ENCODE data around the gene PLEKHM2.
"Not testable (repeated sequence)": the region's sequence is repeated elsewhere in the genome, so short reads cannot be mapped to it uniquely, and the experiment has no call there.

Gene PLEKHM2

GRCh38 chr1:15693371-15693770, 9.3 kb downstream of the PLEKHM2 start:
- no peak for DNase-seq (ENCODE audit: low read depth, low spot score)
- H3K4me3 ChIP-seq (ENCODE audit: low read length), result no peak overlapping the region

DNA sequence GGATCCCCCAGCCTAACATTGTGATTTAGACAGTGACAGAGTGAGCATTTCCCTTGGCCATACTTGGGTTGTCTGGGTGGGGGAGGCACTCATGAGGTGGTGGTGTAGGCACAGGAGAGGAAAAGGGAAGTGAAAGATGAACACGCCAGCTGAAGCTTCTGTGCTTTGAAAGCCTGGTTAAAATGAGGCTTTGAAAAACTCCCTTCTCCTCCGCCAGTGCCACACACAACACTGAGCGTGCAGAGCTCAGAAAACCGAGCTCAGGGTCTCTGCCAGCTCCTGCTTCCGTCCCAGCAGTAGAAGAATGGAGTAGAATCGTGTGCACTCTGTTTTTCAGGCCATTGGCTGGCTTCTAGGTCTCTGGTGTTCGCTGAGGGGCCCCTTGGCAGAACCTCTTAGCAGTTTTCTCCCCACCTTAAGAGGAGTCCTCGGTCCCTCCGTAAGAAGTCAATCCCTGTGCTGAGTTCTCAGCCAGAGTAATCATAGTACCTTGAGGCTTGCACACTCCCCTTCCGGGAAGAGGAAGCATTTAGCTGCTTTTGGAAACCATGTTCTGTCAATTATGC, 12.9 kb downstream of the PLEKHM2 start:
- DNase-seq (ENCODE audit: low read depth, low spot score), result no peak
- no peak overlapping the region for H3K4me3 ChIP-seq (ENCODE audit: low read length)

GRCh38 chr1:15698201-15698600, 14.1 kb downstream of the PLEKHM2 start:
- DNase-seq (ENCODE audit: low read depth, low spot score), result no peak
- no peak overlapping the region for H3K4me3 ChIP-seq (ENCODE audit: low read length)

DNA sequence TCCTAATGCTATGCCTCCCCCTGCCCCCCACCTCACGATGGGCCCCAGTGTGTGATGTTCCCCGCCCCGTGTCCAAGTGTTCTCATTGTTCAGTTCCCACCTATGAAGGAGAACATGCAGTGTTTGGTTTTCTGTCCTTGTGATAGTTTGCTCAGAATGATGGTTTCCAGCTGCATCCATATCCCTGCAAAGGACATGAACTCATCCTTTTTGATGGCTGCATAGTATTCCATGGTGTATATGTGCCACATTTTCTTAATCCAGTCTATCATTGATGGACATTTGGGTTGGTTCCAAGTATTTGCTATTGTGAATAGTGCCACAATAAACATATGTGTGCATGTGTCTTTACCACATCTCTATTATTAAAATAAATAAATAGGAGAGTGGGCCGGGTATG, 15.2 kb downstream of the PLEKHM2 start:
- DNase-seq (ENCODE audit: low read depth, low spot score); H3K4me3 ChIP-seq (ENCODE audit: low read length): not testable (repeated sequence)

DNA sequence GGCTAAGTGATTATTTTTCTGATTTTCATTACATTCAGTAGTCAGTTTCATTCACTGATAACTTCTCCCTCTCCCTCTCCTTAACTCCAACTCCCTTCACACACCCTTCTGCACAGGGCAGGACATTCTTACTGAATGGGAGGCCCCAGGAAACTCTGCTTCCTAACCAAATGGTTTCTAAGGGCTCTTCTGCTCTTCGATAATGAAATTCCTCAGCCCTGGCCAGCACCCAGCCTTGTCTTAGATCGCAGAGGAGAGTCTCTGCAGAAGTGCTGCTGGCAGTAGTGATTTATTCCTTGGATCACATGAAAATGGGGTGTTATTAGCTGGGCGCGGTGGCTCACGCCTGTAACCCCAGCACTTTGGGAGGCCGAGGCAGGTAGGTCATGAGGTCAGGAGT, 16.4 kb downstream of the PLEKHM2 start:
- H3K4me3 ChIP-seq (ENCODE audit: low read length), result no peak overlapping the region
- no peak for DNase-seq (ENCODE audit: low read depth, low spot score)

DNA sequence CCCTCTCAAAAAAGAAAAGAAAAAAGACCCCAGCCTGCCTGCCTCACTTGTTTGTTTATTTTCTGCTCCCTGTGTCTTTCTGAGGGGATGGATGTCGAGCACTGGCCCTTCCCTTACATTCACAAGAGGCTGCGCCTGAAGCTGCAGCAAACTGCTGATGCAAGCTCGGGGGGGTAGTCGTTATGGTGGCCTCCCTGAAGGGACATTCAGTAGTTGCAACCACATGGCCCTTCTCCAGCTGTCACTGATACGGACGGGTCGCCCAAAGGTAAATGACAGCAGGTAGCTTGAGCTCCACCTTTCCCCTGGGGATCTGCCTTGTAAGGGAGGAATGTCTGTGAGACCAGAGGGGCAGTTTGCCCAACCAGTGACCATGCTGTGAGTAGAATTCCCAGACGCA, 17.7 kb downstream of the PLEKHM2 start:
- no peak for DNase-seq (ENCODE audit: low read depth, low spot score)
- no peak overlapping the region for H3K4me3 ChIP-seq (ENCODE audit: low read length)

- H3K4me3 ChIP-seq (ENCODE audit: low read length), result no peak overlapping the region
- DNase-seq (ENCODE audit: low read depth, low spot score), result no peak
These were observed 18.8 kb downstream of the PLEKHM2 start for GRCh38 chr1:15702722-15703550.

DNA sequence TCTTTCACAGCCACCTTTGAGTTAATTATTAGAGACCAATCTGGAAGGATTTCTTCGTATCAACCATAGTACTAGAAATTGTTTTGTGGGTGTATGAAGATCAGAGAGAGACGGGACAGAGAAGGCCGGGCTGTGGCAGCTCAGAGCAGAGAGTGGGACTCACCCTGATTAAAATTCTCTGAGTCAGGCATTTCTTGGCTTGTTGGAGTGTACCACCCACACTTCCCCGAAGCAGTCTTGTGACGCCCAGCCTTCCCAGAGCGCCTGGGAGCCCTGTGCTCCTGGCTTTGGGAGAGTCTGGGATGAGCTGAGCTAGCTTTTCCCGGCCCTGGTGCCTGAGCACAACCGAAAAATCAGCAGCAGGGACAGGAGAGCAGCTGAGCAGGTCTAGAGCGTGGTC, 19.4 kb downstream of the PLEKHM2 start:
- H3K4me3 ChIP-seq (ENCODE audit: low read length), result no peak overlapping the region
- DNase-seq (ENCODE audit: low read depth, low spot score), result no peak

GRCh38 chr1:15704526-15705183, 20.5 kb downstream of the PLEKHM2 start:
- no peak for DNase-seq (ENCODE audit: low read depth, low spot score)
- no peak overlapping the region for H3K4me3 ChIP-seq (ENCODE audit: low read length)

- no peak for DNase-seq (ENCODE audit: low read depth, low spot score)
- no peak overlapping the region for H3K4me3 ChIP-seq (ENCODE audit: low read length)
These were observed 21.1 kb downstream of the PLEKHM2 start for GRCh38 chr1:15705184-15705566.

- DNase-seq (ENCODE audit: low read depth, low spot score), result no peak
- no peak overlapping the region for H3K4me3 ChIP-seq (ENCODE audit: low read length)
These were observed 22.6 kb downstream of the PLEKHM2 start for GRCh38 chr1:15706751-15707150.

- DNase-seq (ENCODE audit: low read depth, low spot score), result no peak
- no peak overlapping the region for H3K4me3 ChIP-seq (ENCODE audit: low read length)
These were observed 23.3 kb downstream of the PLEKHM2 start for GRCh38 chr1:15707239-15707925.

DNA sequence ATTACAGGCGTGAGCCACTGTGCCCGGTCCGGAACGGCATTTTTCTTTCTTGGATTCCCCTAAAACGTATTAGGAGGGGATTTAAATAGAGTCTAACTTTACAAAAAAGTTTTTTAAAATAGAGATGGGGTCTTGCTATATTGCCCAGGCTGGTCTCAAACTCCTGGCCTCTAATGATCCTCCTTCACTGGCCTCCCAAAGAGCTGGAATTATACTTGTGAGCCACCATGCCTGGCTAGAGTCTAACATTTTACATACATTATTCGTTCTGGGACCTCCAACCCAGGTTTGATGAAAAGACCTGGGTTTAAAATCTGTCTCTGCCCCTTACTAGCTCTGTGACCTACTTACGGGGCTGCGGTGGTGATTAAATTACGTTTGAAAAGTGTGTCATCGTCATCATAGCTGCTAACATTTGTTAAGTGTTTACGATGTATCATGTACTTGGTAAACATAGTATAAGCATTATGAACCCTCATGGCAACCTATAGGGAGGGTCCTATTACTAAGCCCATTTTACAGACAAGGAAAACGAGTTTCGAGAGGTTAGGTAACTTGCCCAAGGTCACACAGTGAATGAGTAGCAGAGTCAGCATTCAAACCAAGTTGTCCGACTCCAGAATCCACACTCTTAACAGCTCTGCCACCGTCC, 24.5 kb downstream of the PLEKHM2 start:
- DNase-seq (ENCODE audit: low read depth, low spot score), result no peak
- H3K4me3 ChIP-seq (ENCODE audit: low read length), result no peak overlapping the region

DNA sequence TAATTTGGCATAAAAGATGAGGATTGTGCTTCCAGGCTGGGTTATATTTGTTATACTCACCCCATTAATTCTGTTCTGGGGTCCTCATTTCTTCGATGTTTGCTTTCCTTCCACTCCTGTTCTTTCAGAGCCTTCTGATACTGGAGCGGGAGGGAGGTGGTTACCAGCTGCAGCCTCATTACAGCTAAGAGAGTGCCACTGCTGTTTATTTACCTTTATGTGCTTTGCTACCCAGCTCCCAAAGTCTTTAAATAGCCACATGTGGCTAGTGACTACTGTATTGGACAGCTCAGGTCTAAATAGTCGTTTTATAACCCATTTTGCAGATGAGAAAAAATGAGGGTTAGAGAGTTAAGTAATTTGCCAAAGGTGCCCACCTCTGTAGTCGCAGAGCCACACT, 25.1 kb downstream of the PLEKHM2 start:
- no peak for DNase-seq (ENCODE audit: low read depth, low spot score)
- H3K4me3 ChIP-seq (ENCODE audit: low read length), result no peak overlapping the region

- no peak for DNase-seq (ENCODE audit: low read depth, low spot score)
- H3K4me3 ChIP-seq (ENCODE audit: low read length), result no peak overlapping the region
These were observed 28.0 kb downstream of the PLEKHM2 start for GRCh38 chr1:15712168-15712567.

GRCh38 chr1:15714406-15715136, 30.5 kb downstream of the PLEKHM2 start:
- no peak overlapping the region for H3K4me3 ChIP-seq (ENCODE audit: low read length)
- no peak for DNase-seq (ENCODE audit: low read depth, low spot score)

GRCh38 chr1:15717418-15718125, 33.5 kb downstream of the PLEKHM2 start:
- no peak for DNase-seq (ENCODE audit: low read depth, low spot score)
- no peak overlapping the region for H3K4me3 ChIP-seq (ENCODE audit: low read length)

DNA sequence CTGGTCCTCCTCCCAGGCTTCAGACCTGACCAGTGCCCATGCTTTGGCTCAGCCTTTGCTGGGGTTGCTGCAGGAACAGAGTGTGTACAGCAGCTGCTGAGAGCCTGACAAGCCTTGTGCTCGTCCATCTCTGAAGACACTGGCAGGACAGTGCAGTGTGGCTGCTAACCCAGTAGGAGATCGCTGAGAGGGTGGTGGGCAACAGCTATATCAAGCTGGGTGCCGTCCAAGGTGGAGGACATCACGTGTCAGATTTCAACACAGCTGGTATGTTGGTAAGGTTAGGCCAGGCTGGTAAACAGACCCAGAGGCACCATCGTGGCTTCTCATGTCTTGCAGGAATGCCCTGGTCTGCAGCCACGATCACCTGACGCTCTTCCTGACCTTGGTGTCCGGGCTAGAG, 34.1 kb downstream of the PLEKHM2 start:
- H3K4me3 ChIP-seq (ENCODE audit: low read length), result no peak overlapping the region
- no peak for DNase-seq (ENCODE audit: low read depth, low spot score)

Data from Jurkat, Clone E6-1 (cell line).